Stomach smooth muscle (tissue), 2 donors: ENCODE results near the gene TFE3.

Experiments used
- H3K27ac ChIP-seq: one replicate; pipeline ENCODE4 v1.7.0; 2013; ENCODE audit warnings: mild to moderate bottlenecking, low read length, inconsistent platforms
- H3K27me3 ChIP-seq, 2 donors: one replicate each; pipeline ENCODE4 v1.7.0; 2013; ENCODE audit warnings: low read length in 2 of 2; ENCODE audit not compliant: insufficient read depth in 2 of 2, control insufficient read depth in 1 of 2
- H3K36me3 ChIP-seq, 2 donors: one replicate each; pipeline ENCODE4 v1.7.0; 2013; ENCODE audit warnings: low read length in 2 of 2; ENCODE audit not compliant: control insufficient read depth in 2 of 2, insufficient read depth in 2 of 2
- H3K4me1 ChIP-seq: one replicate; pipeline ENCODE4 v1.7.0; 2013; ENCODE audit warnings: low read length; ENCODE audit not compliant: control insufficient read depth, insufficient read depth
- H3K4me3 ChIP-seq, 2 donors: one replicate each; pipeline ENCODE4 v1.7.0; 2013; ENCODE audit warnings: low read length in 2 of 2
- H3K9ac ChIP-seq, 2 donors: one replicate each; pipeline ENCODE4 v1.7.0; 2013; ENCODE audit warnings: low read length in 2 of 2, mild to moderate bottlenecking in 1 of 2
- H3K9me3 ChIP-seq, 2 donors: one replicate each; pipeline ENCODE4 v1.7.0; 2013; ENCODE audit warnings: low read length in 2 of 2; ENCODE audit not compliant: control insufficient read depth in 2 of 2
- donor health status: healthy.
- donor health status: Pancreatic carcinoma.

TFE3 gene

GRCh38 chrX:49059681-49060085, 16.5 kb upstream of the TFE3 start:
- Histone ChIP-seq H3K9me3 (no peaks in the 10 kb centered on the region), H3K9ac (no peak overlapping the region), H3K4me3 (no peak overlapping the region), H3K4me1 (peaks cover 5% of the 10 kb centered on the region), H3K27ac (no peak overlapping the region), H3K36me3 (no peaks in the 10 kb centered on the region), H3K27me3 (peaks cover 0 to 8% of the 10 kb centered on the region in 2 donors)

GRCh38 chrX:49059201-49059600, 16.0 kb upstream of the TFE3 start:
- H3K9me3 ChIP-seq, result no peaks in the 10 kb centered on the region
- peaks cover 9% of the 10 kb centered on the region for H3K4me1 ChIP-seq
- no peak overlapping the region for H3K9ac ChIP-seq
- peaks cover 0 to 8% of the 10 kb centered on the region in 2 donors for H3K27me3 ChIP-seq
- no peak overlapping the region for H3K27ac ChIP-seq
- no peak overlapping the region for H3K4me3 ChIP-seq
- no peaks in the 10 kb centered on the region for H3K36me3 ChIP-seq

- Histone ChIP-seq H3K4me1 (peaks cover 11% of the 10 kb centered on the region), H3K9me3 (no peaks in the 10 kb centered on the region), H3K27ac (no peak within 1 kb of the TSS), H3K36me3 (no peaks in the 10 kb centered on the region), H3K27me3 (peaks cover 0 to 8% of the 10 kb centered on the region in 2 donors), H3K9ac (no peak within 1 kb of the TSS), H3K4me3 (no peak within 1 kb of the TSS)
Observed at GRCh38 chrX:49058794-49059193, 15.6 kb upstream of the TFE3 start, which contains the start of gene CCDC120. TSS of gene CCDC120 (plus strand) at chrX:49058999. CDS start at chrX:49062042, 3,043 bp downstream.

GRCh38 chrX:49054073-49054762, 11.1 kb upstream of the TFE3 start:
- H3K9ac ChIP-seq, result peak overlapping the region; percentile 47 to 66

GRCh38 chrX:49053223-49054072, 10.3 kb upstream of the TFE3 start:
- no peaks in the 10 kb centered on the region for H3K36me3 ChIP-seq
- H3K27me3 ChIP-seq, result peaks cover 0 to 4% of the 10 kb centered on the region in 2 donors
- H3K27ac ChIP-seq, result peak overlapping the region; percentile 71
- H3K4me3 ChIP-seq, result peak overlapping the region; percentile 59 to 66
- H3K9me3 ChIP-seq, result no peaks in the 10 kb centered on the region
- peaks cover 11% of the 10 kb centered on the region for H3K4me1 ChIP-seq
- peak overlapping the region; percentile 47 to 66 for H3K9ac ChIP-seq

More at GRCh38 chrX:49054073-49054762, 11.1 kb upstream of the TFE3 start:
- H3K27ac ChIP-seq, result peak overlapping the region; percentile 71
- H3K9me3 ChIP-seq, result no peaks in the 10 kb centered on the region
- no peaks in the 10 kb centered on the region for H3K36me3 ChIP-seq
- peak overlapping the region; percentile 59 to 66 for H3K4me3 ChIP-seq
- peaks cover 11% of the 10 kb centered on the region for H3K4me1 ChIP-seq
- H3K27me3 ChIP-seq, result peaks cover 0 to 4% of the 10 kb centered on the region in 2 donors

- Histone ChIP-seq H3K9ac (peak overlapping the region; percentile 31 to 36), H3K27ac (peak overlapping the region; percentile 62), H3K27me3 (no peaks in the 10 kb centered on the region), H3K9me3 (no peaks in the 10 kb centered on the region), H3K36me3 (peaks cover 0 to 3% of the 10 kb centered on the region in 2 donors), H3K4me3 (peak overlapping the region; percentile 36 to 44), H3K4me1 (peaks cover 21% of the 10 kb centered on the region)
Observed at GRCh38 chrX:49043987-49044281, 777 bp upstream of the TFE3 start.

- peaks cover 22% of the 10 kb centered on the region for H3K4me1 ChIP-seq
- no peaks in the 10 kb centered on the region for H3K9me3 ChIP-seq
- peaks cover 0 to 3% of the 10 kb centered on the region in 2 donors for H3K27me3 ChIP-seq
- peak overlapping the region; percentile 97 to 99 for H3K9ac ChIP-seq
- peak overlapping the region; percentile 97 for H3K27ac ChIP-seq
- H3K4me3 ChIP-seq, result peak overlapping the region; percentile 77 to 94
- peaks cover 8 to 11% of the 10 kb centered on the region in 2 donors for H3K36me3 ChIP-seq
Observed at GRCh38 chrX:49042581-49043219, 457 bp downstream of the TFE3 start.

- H3K9me3 ChIP-seq, result no peaks in the 10 kb centered on the region
- peaks cover 11 to 16% of the 10 kb centered on the region in 2 donors for H3K36me3 ChIP-seq
- H3K4me3 ChIP-seq, result peak overlapping the region; percentile 77 to 94
- peaks cover 22% of the 10 kb centered on the region for H3K4me1 ChIP-seq
- H3K27me3 ChIP-seq, result peaks cover 0 to 4% of the 10 kb centered on the region in 2 donors
- peak overlapping the region; percentile 97 for H3K27ac ChIP-seq
- peak overlapping the region; percentile 97 to 99 for H3K9ac ChIP-seq
Observed at GRCh38 chrX:49041744-49042580, 1.2 kb downstream of the TFE3 start.

- Histone ChIP-seq H3K9ac (peak overlapping the region; percentile 21 to 99), H3K9me3 (no peaks in the 10 kb centered on the region), H3K36me3 (peaks cover 11 to 19% of the 10 kb centered on the region in 2 donors), H3K4me1 (peaks cover 22% of the 10 kb centered on the region), H3K4me3 (peak overlapping the region; percentile 16 to 49), H3K27ac (peak overlapping the region; percentile 70), H3K27me3 (peaks cover 0 to 4% of the 10 kb centered on the region in 2 donors)
Observed at GRCh38 chrX:49040376-49040955, 2.7 kb downstream of the TFE3 start.
